Ectodermal cell (in vitro differentiated cells): ENCODE results near the gene AQP12B.

Experiments
- H3K27ac ChIP-seq: 2 replicates; pipeline ENCODE4 v1.7.0; 2013; ENCODE audit warnings: mild to moderate bottlenecking, low read depth, low read length; ENCODE audit not compliant: insufficient read depth, poor library complexity, severe bottlenecking
- H3K27me3 ChIP-seq: 2 replicates; pipeline ENCODE4 v1.7.0; 2013; ENCODE audit warnings: mild to moderate bottlenecking, low read length; ENCODE audit not compliant: insufficient read depth, control insufficient read depth, poor library complexity, severe bottlenecking
- H3K36me3 ChIP-seq: one replicate; pipeline ENCODE4 v1.7.0; 2013; ENCODE audit warnings: low read length; ENCODE audit not compliant: control insufficient read depth, insufficient read depth
- H3K4me1 ChIP-seq: one replicate; pipeline ENCODE4 v1.7.0; 2013; ENCODE audit warnings: low read length; ENCODE audit not compliant: control insufficient read depth, insufficient read depth
- H3K4me3 ChIP-seq: 2 replicates; pipeline ENCODE4 v1.7.0; 2013; ENCODE audit warnings: low read depth, low read length, control low read depth; ENCODE audit not compliant: insufficient read depth
- H3K9me3 ChIP-seq: 2 replicates; pipeline ENCODE4 v1.7.0; 2013; ENCODE audit warnings: mild to moderate bottlenecking, low read length, moderate library complexity; ENCODE audit not compliant: control insufficient read depth
- WGBS, 2 experiments: methylation state at CpG; one replicate each; pipeline ENCODE4 v1.1.7; 2013; ENCODE audit warnings: missing lambda C conversion rate in 2 of 2; 5-methylcytosine and 5-hydroxymethylcytosine counted together

Gene AQP12B

GRCh38 chr2:240635121-240635997 is 47.3 kb downstream of the AQP12B start:
- H3K9me3 ChIP-seq = no peaks in the 10 kb centered on the region
- no peak overlapping the region for H3K4me3 ChIP-seq

GRCh38 chr2:240632306-240632721 is 50.4 kb downstream of the AQP12B start:
- no peaks in the 10 kb centered on the region for H3K27me3 ChIP-seq
- H3K4me3 ChIP-seq = no peak overlapping the region
- no peaks in the 10 kb centered on the region for H3K4me1 ChIP-seq
- no peaks in the 10 kb centered on the region for H3K9me3 ChIP-seq
- H3K36me3 ChIP-seq = no peaks in the 10 kb centered on the region
- H3K27ac ChIP-seq = no peak overlapping the region
- 88 to 94% methylated on average over 1 of the region's 1 CpG for WGBS, 2 experiments

More at GRCh38 chr2:240635121-240635997, 47.3 kb downstream of the AQP12B start:
- WGBS, 2 experiments = 82 to 84% methylated on average over 6 of the region's 6 CpGs
- Histone ChIP-seq H3K27ac (no peak overlapping the region), H3K36me3 (no peaks in the 10 kb centered on the region), H3K4me1 (no peaks in the 10 kb centered on the region), H3K27me3 (peaks cover 8% of the 10 kb centered on the region)

- no peaks in the 10 kb centered on the region for H3K9me3 ChIP-seq
- H3K4me1 ChIP-seq = no peaks in the 10 kb centered on the region
- 88 to 89% methylated on average over 11 of the region's 11 CpGs for WGBS, 2 experiments
- H3K4me3 ChIP-seq = no peak overlapping the region
- no peak overlapping the region for H3K27ac ChIP-seq
- no peaks in the 10 kb centered on the region for H3K27me3 ChIP-seq
- no peaks in the 10 kb centered on the region for H3K36me3 ChIP-seq
Measured at GRCh38 chr2:240631548-240632305, 51.0 kb downstream of the AQP12B start.

GRCh38 chr2:240630771-240631547 is 51.7 kb downstream of the AQP12B start:
- H3K36me3 ChIP-seq = no peaks in the 10 kb centered on the region
- no peak overlapping the region for H3K4me3 ChIP-seq
- H3K9me3 ChIP-seq = no peaks in the 10 kb centered on the region
- 91 to 92% methylated on average over 21 of the region's 21 CpGs for WGBS, 2 experiments
- no peak overlapping the region for H3K27ac ChIP-seq
- no peaks in the 10 kb centered on the region for H3K27me3 ChIP-seq
- H3K4me1 ChIP-seq = no peaks in the 10 kb centered on the region

GRCh38 chr2:240629968-240630770 is 52.5 kb downstream of the AQP12B start:
- peaks cover 4% of the 10 kb centered on the region for H3K4me1 ChIP-seq
- H3K36me3 ChIP-seq = no peaks in the 10 kb centered on the region
- no peaks in the 10 kb centered on the region for H3K9me3 ChIP-seq
- 94% methylated on average over 50 of the region's 50 CpGs for WGBS, 2 experiments
- no peaks in the 10 kb centered on the region for H3K27me3 ChIP-seq
- no peak overlapping the region for H3K4me3 ChIP-seq
- H3K27ac ChIP-seq = no peak overlapping the region

- no peaks in the 10 kb centered on the region for H3K36me3 ChIP-seq
- WGBS, 2 experiments = 89% methylated on average over 5 of the region's 5 CpGs
- H3K9me3 ChIP-seq = no peaks in the 10 kb centered on the region
- peaks cover 6% of the 10 kb centered on the region for H3K4me1 ChIP-seq
- no peak overlapping the region for H3K4me3 ChIP-seq
- H3K27ac ChIP-seq = no peak overlapping the region
- H3K27me3 ChIP-seq = no peaks in the 10 kb centered on the region
Measured at GRCh38 chr2:240629619-240629967, 53.1 kb downstream of the AQP12B start.

GRCh38 chr2:240628808-240629618 is 53.7 kb downstream of the AQP12B start:
- Histone ChIP-seq H3K27me3 (no peaks in the 10 kb centered on the region), H3K4me3 (no peak overlapping the region), H3K9me3 (no peaks in the 10 kb centered on the region), H3K36me3 (no peaks in the 10 kb centered on the region), H3K27ac (no peak overlapping the region), H3K4me1 (peaks cover 6% of the 10 kb centered on the region)
- WGBS, 2 experiments = 74 to 76% methylated on average over 20 of the region's 20 CpGs

- WGBS, 2 experiments = 89 to 92% methylated on average over 7 of the region's 7 CpGs
- Histone ChIP-seq H3K27ac (no peak overlapping the region), H3K9me3 (no peaks in the 10 kb centered on the region), H3K27me3 (no peaks in the 10 kb centered on the region), H3K4me1 (peaks cover 6% of the 10 kb centered on the region), H3K36me3 (no peaks in the 10 kb centered on the region), H3K4me3 (no peak overlapping the region)
Measured at GRCh38 chr2:240628507-240628807, 54.2 kb downstream of the AQP12B start.
